Measurements from ENCODE around the gene TNK1. TPM values are rescaled to one million over a fixed set of nuclear protein-coding genes. Genes with fewer than 3 reads are reported as not detected.

TNK1 gene
- total RNA-seq, 2 experiments from 2014 or later, result 6.8 to 6.9 TPM

GRCh38 chr17:7421186-7421585, 40.3 kb downstream of the TNK1 start:
- DNase-seq, result no peak
- ChIA-PET POLR2A (interaction anchor here (2.5 kb wide), 1 partner anchor 64 kb away, joined by 8 read pairs; the partner anchor contains the start of gene POLR2A), CTCF (no interaction called here)
- H3K9me3 Mint-ChIP-seq, result no peaks in the 10 kb centered on the region
- intact Hi-C loops (cut with micrococcal nuclease), result no loop called here
- H3K27me3 Mint-ChIP-seq, result no peaks in the 10 kb centered on the region
- no peaks in the 10 kb centered on the region for H3K36me3 Mint-ChIP-seq (ENCODE audit: low read depth)
- H3K27ac Mint-ChIP-seq, result no peak overlapping the region
- no peak for TF ChIP-seq CTCF (IDR thresholded peaks at IDR 0.05)
- no peak overlapping the region for H3K4me3 Mint-ChIP-seq
- no peaks in the 10 kb centered on the region for H3K4me1 Mint-ChIP-seq (ENCODE audit: low read depth)
- no peak for ATAC-seq

- Mint-ChIP-seq H3K36me3 (ENCODE audit: low read depth) (no peaks in the 10 kb centered on the region), H3K9me3 (no peaks in the 10 kb centered on the region), H3K4me1 (ENCODE audit: low read depth) (no peaks in the 10 kb centered on the region), H3K4me3 (no peak overlapping the region), H3K27ac (no peak overlapping the region), H3K27me3 (no peaks in the 10 kb centered on the region)
- no peak for ATAC-seq
- no peak for DNase-seq
- TF ChIP-seq CTCF (IDR thresholded peaks at IDR 0.05), result no peak
- POLR2A ChIA-PET, result interaction anchor here (0.8 kb wide), 1 partner anchor 61 kb away, joined by 3 read pairs; no protein-coding TSS in a partner anchor
- intact Hi-C loops (cut with micrococcal nuclease), result no loop called here
- CTCF ChIA-PET, result interaction anchor here (0.7 to 1.0 kb wide), 2 partner anchors 13 to 128 kb away, joined by 3 read pairs; no protein-coding TSS in a partner anchor
Measured at GRCh38 chr17:7423679-7424078, 42.8 kb downstream of the TNK1 start.

GRCh38 chr17:7425316-7425715, 44.4 kb downstream of the TNK1 start, which contains the start of gene SPEM2:
TSS of gene SPEM2 (plus strand) at chr17:7425616. CDS start at chr17:7425689, 73 bp downstream.
- ChIA-PET CTCF (interaction anchor here (1.5 kb wide), 1 partner anchor 11 kb away, joined by 5 read pairs; no protein-coding TSS in a partner anchor), POLR2A (interaction anchor here (0.6 to 1.2 kb wide), 2 partner anchors 14 to 16 kb away, joined by 3 to 4 read pairs; no protein-coding TSS in a partner anchor)
- H3K4me1 Mint-ChIP-seq (ENCODE audit: low read depth), result no peaks in the 10 kb centered on the region
- ATAC-seq (no peak), DNase-seq (no peak)
- H3K4me3 Mint-ChIP-seq, result no peak within 1 kb of the TSS
- no peaks in the 10 kb centered on the region for H3K9me3 Mint-ChIP-seq
- TF ChIP-seq CTCF (IDR thresholded peaks at IDR 0.05), result no peak
- no peaks in the 10 kb centered on the region for H3K36me3 Mint-ChIP-seq (ENCODE audit: low read depth)
- intact Hi-C loops (cut with micrococcal nuclease), result no loop called here
- H3K27ac Mint-ChIP-seq, result no peak within 1 kb of the TSS
- H3K27me3 Mint-ChIP-seq, result no peaks in the 10 kb centered on the region

- H3K9me3 Mint-ChIP-seq, result no peaks in the 10 kb centered on the region
- no peak overlapping the region for H3K4me3 Mint-ChIP-seq
- H3K4me1 Mint-ChIP-seq (ENCODE audit: low read depth), result no peaks in the 10 kb centered on the region
- ATAC-seq, result no peak
- H3K27me3 Mint-ChIP-seq, result no peaks in the 10 kb centered on the region
- intact Hi-C loops (cut with micrococcal nuclease), result no loop called here
- no peak for DNase-seq
- H3K36me3 Mint-ChIP-seq (ENCODE audit: low read depth), result no peaks in the 10 kb centered on the region
- POLR2A ChIA-PET, result interaction anchor here (0.6 kb wide), 1 partner anchor 14 kb away, joined by 3 read pairs; no protein-coding TSS in a partner anchor
- no peak for TF ChIP-seq CTCF (IDR thresholded peaks at IDR 0.05)
- CTCF ChIA-PET, result interaction anchor here (1.5 kb wide), 1 partner anchor 11 kb away, joined by 5 read pairs; no protein-coding TSS in a partner anchor
- no peak overlapping the region for H3K27ac Mint-ChIP-seq
Measured at GRCh38 chr17:7425756-7426155, 44.9 kb downstream of the TNK1 start.

- CTCF ChIA-PET, result interaction anchor here (1.0 kb wide), 1 partner anchor 69 kb away, joined by 4 read pairs; no protein-coding TSS in a partner anchor
- POLR2A ChIA-PET, result interaction anchor here (1.0 kb wide), 1 partner anchor 13 kb away, joined by 3 read pairs; the partner anchor contains the start of gene FGF11
- ATAC-seq (no peak), DNase-seq (no peak)
- Mint-ChIP-seq H3K36me3 (ENCODE audit: low read depth) (no peaks in the 10 kb centered on the region), H3K4me3 (no peak overlapping the region), H3K4me1 (ENCODE audit: low read depth) (no peaks in the 10 kb centered on the region), H3K27me3 (no peaks in the 10 kb centered on the region), H3K9me3 (no peaks in the 10 kb centered on the region), H3K27ac (no peak overlapping the region)
- intact Hi-C loops (cut with micrococcal nuclease), result no loop called here
- TF ChIP-seq CTCF (IDR thresholded peaks at IDR 0.05), result no peak
Measured at GRCh38 chr17:7426203-7426863, 45.4 kb downstream of the TNK1 start.

All from activated CD8-positive, alpha-beta T cell treated with anti-CD3 and anti-CD28 coated beads for 36 hours (primary cell).